GM03348 (cell line): ENCODE measurements around the gene MARCHF10.
"Not testable (repeated sequence)": the region's sequence is repeated elsewhere in the genome, so short reads cannot be mapped to it uniquely, and the experiment has no call there.

Experiments used
- DNase-seq: peaks from one replicate; pipeline ENCODE4 v3.0.0; 2012; ENCODE audit warnings: low spot score

MARCHF10 gene

DNA sequence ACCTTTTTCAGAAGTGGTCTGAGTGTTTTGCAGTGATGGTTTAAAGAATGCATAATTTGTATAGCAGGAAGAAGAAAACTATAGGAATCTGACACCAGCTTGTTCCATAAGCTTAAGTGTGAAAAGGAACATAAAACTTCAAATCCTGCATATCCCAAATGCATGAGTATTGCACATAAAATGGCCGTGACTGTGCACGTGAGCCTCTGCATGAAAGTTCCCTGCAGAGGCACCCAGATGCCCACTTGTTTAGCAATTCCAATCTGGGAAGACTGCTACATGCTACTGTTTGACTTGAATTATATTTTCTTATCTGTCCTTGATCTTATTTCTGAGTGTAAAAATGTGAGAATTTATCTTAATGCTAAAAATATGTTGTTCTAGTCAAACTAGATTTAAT is 21.5 kb downstream of the MARCHF10 start:
- DNase-seq: no peak

DNA sequence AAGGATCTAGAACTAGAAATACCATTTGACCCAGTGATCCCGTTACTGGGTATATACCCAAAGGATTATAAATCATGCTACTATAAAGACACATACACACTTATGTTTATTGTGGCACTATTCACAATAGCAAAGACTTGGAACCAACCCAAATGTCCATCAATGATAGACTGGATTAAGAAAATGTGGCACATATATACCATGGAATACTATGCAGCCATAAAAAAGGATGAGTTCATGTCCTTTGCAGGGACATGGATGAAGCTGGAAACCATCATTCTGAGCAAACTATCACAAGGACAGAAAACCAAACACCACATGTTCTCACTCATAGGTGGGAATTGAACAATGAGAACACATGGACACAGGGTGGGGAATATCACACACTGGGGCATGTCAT is 22.1 kb downstream of the MARCHF10 start:
- not testable (repeated sequence) for DNase-seq

DNA sequence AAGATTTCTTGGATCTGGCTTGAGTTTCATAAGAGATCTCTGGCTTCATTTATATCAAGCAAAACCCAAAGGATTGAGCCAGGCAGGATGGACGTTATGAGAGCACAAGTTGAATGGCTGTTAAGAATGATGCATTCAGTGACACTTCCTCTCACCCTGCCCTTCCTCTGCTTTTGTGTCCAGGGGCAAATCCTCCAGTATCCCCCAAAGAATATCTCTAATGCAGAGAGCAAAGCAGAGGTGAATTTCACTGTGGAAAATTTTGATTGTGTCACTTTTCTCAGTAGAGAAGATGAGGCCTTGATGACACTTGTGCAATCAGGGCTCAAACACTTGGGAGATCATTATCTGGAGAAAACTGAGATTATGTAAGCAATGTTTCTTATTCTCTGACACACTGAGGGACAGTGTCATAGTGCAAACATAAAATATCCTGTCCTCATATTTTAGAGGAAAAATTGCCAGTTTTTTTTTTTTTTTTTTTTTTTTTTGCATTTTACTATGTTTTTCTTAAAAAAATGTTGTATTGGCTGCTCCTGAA is 25.3 kb downstream of the MARCHF10 start:
- no peak for DNase-seq

DNA sequence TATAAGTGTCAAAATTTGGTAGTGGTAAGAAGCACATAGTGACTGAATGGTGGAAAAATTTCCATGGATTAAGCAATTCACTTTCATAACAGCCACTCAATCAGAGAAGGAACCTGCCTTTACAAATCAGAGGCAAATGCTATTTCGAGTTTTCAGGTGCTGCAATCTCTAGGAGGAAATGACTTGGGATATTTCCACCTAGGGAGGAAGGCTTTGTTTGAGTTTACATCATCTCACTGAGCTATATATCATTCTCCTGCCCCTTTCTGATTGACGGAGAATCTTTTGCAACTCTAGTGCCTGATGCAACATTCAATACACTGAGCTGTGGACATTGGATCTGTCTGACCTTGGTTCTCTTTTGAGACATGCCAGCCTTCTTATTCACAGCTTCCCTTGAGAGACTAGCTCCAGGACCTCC is 26.3 kb downstream of the MARCHF10 start:
- DNase-seq: peak; percentile 52

DNA sequence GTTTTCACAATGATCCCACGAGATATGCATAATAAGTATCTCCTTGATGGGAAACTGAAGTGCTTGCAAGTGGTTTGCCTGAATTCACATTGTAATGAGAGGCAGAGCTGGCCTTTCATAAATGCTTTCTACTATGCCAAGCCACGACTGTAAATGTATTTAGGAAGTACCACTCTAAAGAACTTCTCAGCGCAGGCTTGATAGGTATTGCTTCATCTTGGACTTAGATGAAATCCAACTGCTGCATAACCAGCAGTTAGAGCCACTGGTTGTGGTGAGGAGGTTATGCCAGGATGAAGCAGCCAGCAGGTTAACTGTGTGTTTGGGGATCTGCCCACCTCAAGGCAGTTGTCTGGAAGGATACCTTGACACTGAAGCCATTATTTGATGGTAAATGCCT is 26.8 kb downstream of the MARCHF10 start:
- DNase-seq: no peak

- no peak for DNase-seq
Observed at GRCh38 chr17:62780951-62781350, 27.2 kb downstream of the MARCHF10 start.

DNA sequence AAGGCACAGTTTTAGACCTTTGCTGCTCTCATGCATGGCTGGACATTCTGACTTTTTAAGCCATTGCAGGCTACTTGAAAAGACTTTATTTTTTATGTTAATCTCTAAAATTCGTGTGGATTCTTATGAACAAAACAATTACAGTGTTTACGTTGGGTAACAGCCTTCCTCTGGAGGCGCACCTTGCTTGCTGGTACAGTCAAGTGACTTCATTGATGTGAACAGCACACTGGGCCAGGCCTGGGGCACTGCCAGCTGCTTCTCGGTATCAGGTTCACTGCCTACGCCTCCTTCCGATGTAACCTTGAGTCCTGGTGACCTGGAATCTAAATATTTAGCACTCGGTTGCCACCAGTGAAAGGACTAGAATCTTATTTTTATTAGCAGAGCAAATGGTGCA is 27.8 kb downstream of the MARCHF10 start:
- no peak for DNase-seq

GRCh38 chr17:62778990-62779681 is 29.0 kb downstream of the MARCHF10 start:
- DNase-seq: peak; percentile 84

GRCh38 chr17:62775876-62776275 is 32.2 kb downstream of the MARCHF10 start:
- no peak for DNase-seq

DNA sequence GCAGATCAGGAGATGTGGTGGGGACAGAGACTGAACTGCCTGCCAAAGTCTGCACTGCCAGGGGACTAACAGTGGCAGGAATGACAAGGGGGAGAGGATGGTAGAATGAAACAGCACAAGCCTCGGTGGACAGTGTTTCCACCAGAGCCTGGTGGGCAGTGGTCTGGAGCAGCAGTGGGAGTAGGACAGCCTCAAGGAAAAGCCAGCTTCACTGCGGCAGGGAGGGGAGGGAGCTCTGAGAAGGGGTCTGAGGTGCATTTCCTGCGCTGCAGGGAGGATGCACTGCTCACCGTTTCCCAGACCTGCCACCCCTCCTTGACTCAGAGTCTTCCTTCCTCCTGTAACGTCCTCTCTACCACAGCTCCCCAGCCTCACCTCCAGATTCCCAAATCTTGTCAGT is 33.8 kb downstream of the MARCHF10 start:
- DNase-seq: no peak

DNA sequence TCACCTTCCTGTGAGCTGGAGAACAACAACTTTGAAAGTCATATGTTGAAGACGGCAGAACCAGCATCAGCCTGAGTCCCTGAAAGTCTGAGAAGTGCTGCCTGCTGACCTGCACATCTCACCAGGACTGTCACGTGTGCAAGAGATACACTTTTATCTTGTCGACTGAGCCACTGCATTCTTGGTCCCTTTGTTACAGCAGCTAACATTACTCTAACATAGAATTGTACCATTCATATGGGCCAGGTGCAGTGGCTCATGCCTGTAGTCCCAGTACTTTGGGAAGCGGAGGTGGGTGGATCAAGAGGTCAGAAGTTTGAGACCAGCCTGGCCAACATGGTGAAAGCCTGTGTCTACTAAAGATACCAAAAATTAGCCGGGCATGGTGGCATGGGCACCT is 40.1 kb downstream of the MARCHF10 start:
- no peak for DNase-seq

DNA sequence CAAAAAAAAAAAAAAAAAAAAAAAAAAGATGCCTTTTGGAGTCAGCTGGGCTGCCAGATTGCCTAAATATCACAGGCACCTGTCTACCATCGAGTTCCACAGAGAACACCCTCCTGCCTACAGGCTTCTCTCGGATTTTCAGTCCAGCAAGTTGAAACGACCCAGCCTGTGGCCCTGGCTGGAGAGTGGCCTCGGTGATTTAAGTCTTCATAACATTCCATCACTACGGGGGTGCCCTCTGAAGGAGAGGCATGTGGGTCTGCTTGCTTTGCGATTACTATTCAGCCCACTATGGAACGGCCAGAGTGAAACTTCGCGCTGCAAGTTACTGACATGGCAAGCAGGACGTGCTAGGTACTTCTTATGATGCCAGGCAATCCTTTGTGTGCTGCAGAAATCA is 42.8 kb downstream of the MARCHF10 start:
- no peak for DNase-seq

DNA sequence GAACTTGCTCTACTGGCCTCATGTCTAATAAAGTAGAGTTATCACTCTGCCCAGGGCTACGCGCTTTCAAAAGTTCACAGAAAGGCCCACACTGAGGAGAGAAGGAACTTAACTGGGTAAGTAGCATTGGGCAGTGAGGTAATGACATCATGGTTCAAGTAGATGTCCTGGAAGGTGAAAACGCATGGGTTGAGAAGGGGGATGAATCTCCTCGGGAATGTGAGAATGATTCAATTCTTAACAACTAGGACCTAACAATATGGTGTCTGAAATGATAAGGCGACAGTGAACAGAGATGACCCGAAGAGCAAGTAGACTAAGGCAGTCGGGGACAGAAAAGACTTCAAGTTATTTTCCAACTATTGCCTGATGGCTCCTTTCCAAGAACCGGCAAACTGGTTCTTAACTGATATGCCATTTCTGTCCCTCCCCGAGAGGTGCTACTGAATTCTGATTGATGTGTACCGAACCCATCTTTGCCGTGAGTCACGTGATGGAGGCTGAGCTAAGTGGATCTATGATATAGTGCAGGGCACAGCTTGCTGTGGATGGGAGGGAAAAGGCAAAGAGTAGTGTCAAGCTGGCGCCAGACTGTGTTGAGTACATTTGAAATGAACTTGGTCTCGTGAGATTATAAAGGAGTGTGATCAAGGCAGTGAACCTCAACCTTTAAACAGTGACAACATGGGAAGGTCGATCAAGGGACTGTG is 44.1 kb downstream of the MARCHF10 start:
- no peak for DNase-seq

DNA sequence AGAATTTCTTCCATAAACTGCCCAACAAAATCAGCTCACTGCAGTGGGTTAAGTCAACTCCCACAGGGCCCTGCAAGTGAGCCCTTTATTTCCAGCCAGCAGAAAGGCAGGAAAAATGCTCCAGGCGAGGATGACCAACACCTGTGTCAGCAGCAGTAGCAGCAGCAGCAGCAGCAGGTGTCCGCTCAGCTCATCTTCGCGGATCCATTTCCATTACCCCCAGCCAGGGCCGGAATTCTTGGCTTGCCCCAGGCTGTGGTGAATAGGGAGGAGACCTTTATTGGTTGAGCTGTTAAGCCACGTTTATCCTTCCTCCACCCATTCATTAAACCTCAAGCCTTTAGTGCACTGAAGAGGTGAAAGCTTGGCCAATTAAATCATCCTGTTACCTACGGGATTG is 46.2 kb downstream of the MARCHF10 start:
- no peak for DNase-seq

GRCh38 chr17:62760945-62761267 is 47.2 kb downstream of the MARCHF10 start:
- DNase-seq: no peak

GRCh38 chr17:62760059-62760944 is 47.8 kb downstream of the MARCHF10 start:
- DNase-seq: peak; percentile 71

DNA sequence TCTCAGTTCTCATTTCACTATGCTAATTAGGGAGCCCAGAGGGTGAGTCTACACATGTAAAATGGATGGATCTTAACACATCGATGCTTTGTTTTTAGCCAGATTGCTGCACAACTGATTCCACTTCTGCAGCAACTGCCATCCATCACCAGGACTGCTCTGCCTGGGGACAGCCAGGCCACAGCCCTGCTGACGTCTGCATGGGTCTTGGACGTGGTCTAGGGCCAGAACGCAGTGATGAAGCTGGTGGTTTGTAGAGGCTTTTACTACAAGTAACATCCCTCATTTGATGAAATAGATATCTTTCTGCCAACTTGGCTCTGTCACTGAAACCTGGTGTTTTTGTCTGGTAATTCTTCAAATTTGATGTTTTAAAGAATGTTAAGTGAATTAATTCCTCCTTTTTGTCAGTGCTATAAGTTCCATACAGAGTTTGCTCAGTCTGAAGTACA is 50.6 kb downstream of the MARCHF10 start:
- no peak for DNase-seq

DNA sequence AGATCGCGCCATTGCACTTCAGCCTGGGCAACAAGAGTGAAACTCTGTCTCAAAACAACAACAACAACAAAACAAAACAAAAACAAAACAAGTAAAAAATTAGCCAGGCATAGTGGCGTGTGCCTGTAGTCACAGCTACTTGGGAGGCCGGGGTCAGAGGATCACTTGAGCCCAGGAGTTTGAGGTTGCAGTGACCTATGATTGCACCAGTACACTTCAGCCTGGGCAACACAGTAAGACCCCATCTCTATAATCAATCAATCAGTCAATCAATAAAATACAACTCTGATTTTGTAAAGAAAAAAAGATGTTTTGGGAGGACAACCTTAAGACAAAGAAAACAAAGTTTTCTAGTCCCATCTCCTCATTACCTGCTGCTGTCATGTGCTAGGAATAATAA is 51.9 kb downstream of the MARCHF10 start:
- no peak for DNase-seq

DNA sequence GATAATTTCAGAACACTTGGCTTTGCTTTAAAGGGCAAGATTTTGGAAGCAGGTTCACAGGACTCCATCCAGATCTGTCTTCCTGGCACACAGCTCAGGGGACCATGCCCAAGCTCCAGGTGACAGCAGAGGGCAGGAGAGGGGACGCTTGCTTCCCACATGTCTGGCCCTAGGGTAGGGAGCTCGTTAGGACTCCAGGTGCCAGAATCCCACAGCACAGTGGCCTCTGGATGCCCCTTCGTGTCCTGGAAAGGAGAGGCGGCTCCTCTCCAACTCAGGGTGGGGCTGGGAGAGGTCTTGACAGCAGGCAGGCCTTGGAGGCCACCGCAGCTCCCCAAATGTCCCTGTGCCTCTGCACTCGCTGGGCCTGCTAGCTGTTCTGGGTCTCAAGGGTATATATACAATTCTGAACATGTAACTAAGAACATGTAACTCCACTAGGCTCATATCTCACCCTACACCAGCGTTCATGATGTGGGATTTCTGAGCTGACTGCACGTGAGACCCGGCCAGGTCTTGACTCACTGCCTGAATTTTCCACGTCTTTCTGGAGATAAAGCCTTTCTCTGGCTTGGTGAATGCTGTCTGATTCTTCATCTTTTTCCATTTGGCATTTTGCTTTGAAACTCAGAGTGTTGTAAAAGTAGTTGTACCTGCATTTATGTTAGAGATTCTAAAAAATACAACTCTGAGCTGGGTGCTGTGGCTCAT is 52.8 kb downstream of the MARCHF10 start:
- DNase-seq: no peak

- DNase-seq: peak; percentile 16
Observed at GRCh38 chr17:62754631-62755030, 53.5 kb downstream of the MARCHF10 start.

GRCh38 chr17:62753562-62753961 is 54.6 kb downstream of the MARCHF10 start:
- DNase-seq: no peak
